ENCODE results near the gene COX10.
"Not testable (repeated sequence)": the region's sequence is repeated elsewhere in the genome, so short reads cannot be mapped to it uniquely, and the experiment has no call there.

COX10 gene

GRCh38 chr17:14186443-14186842, 117.1 kb downstream of the COX10 start:
- not testable (repeated sequence) for DNase-seq

GRCh38 chr17:14190774-14191173, 121.5 kb downstream of the COX10 start:
- not testable (repeated sequence) for DNase-seq

- not testable (repeated sequence) for DNase-seq
Observed at GRCh38 chr17:14191469-14191868, 122.2 kb downstream of the COX10 start.

- DNase-seq: not testable (repeated sequence)
Observed at GRCh38 chr17:14192039-14192438, 122.7 kb downstream of the COX10 start.

- not testable (repeated sequence) for DNase-seq
Observed at GRCh38 chr17:14192636-14193344, 123.5 kb downstream of the COX10 start.

GRCh38 chr17:14196377-14196997, 127.2 kb downstream of the COX10 start:
- no peak for DNase-seq

GRCh38 chr17:14197057-14197456, 127.8 kb downstream of the COX10 start:
- no peak for DNase-seq

- no peak for DNase-seq
Observed at GRCh38 chr17:14197586-14197985, 128.3 kb downstream of the COX10 start.

- DNase-seq: no peak
Observed at GRCh38 chr17:14198013-14198412, 128.7 kb downstream of the COX10 start.

GRCh38 chr17:14198575-14198974, 129.3 kb downstream of the COX10 start:
- DNase-seq: no peak

GRCh38 chr17:14199601-14200000, 130.3 kb downstream of the COX10 start:
- DNase-seq: no peak

- no peak for DNase-seq
Observed at GRCh38 chr17:14200354-14200753, 131.1 kb downstream of the COX10 start.

- DNase-seq: no peak
Observed at GRCh38 chr17:14201021-14201987, 132.0 kb downstream of the COX10 start.

- DNase-seq: no peak
Observed at GRCh38 chr17:14201988-14202380, 132.7 kb downstream of the COX10 start.

GRCh38 chr17:14202388-14203166, 133.3 kb downstream of the COX10 start:
- no peak for DNase-seq

GRCh38 chr17:14203388-14203787, 134.1 kb downstream of the COX10 start:
- DNase-seq: no peak

- no peak for DNase-seq
Observed at GRCh38 chr17:14204084-14204483, 134.8 kb downstream of the COX10 start.

- no peak for DNase-seq
Observed at GRCh38 chr17:14204546-14204945, 135.2 kb downstream of the COX10 start.

- no peak for DNase-seq
Observed at GRCh38 chr17:14205380-14205779, 136.1 kb downstream of the COX10 start.

- DNase-seq: no peak
Observed at GRCh38 chr17:14205992-14206461, 136.7 kb downstream of the COX10 start.

GRCh38 chr17:14206891-14207290, 137.6 kb downstream of the COX10 start:
- no peak for DNase-seq

GRCh38 chr17:14207791-14208190, 138.5 kb downstream of the COX10 start:
- no peak for DNase-seq

- DNase-seq: no peak
Observed at GRCh38 chr17:14209215-14209614, 139.9 kb downstream of the COX10 start.
